ENCODE measurements around the gene AADAT.

GRCh38 chr4:170102426-170102825 is 12.7 kb upstream of the AADAT start:
- no peak for TF ChIP-seq CTCF (conservative IDR thresholded peaks at IDR 0.05)
- no peak for TF ChIP-seq ZFX (IDR thresholded peaks at IDR 0.05)
